GM21528 (cell line): Measurements from ENCODE around the gene SLC35G1.

Source experiments
- ATAC-seq: cut with Tn5 transposase; IDR thresholded peaks from one replicate; pipeline ENCODE4 v1.9.1; 2021; ENCODE audit warnings: mild to moderate bottlenecking, moderate library complexity; ENCODE audit not compliant: unreplicated experiment, low FRiP score

Gene SLC35G1

GRCh38 chr10:93945819-93946218 lies 52.0 kb downstream of the SLC35G1 start:
- no peak for ATAC-seq

GRCh38 chr10:93947055-93947454 lies 53.3 kb downstream of the SLC35G1 start:
- ATAC-seq = no peak

GRCh38 chr10:93947524-93947923 lies 53.7 kb downstream of the SLC35G1 start:
- ATAC-seq = no peak

GRCh38 chr10:93951905-93952304 lies 58.1 kb downstream of the SLC35G1 start:
- ATAC-seq = no peak
